ENCODE measurements around the gene METTL13. TPM values are rescaled to one million over a fixed set of nuclear protein-coding genes. Genes with fewer than 3 reads are reported as not detected.

The METTL13 gene
- total RNA-seq (2012; rRNA removed): 16.5 and 21.0 TPM in 2 replicates

- H3K4me2 ChIP-seq (ENCODE audit: low read length): peak within 1 kb of the TSS; percentile 96
- H3K27me3 ChIP-seq (ENCODE audit: control insufficient read depth, insufficient read depth, low read length): no peaks in the 10 kb centered on the region
- peak within 1 kb of the TSS; percentile 91 for H3K9ac ChIP-seq (ENCODE audit: low read depth, low read length)
- peaks cover 19% of the 10 kb centered on the region for H3K36me3 ChIP-seq (ENCODE audit: insufficient read depth, low read length)
- H3K4me3 ChIP-seq (ENCODE audit: low read length): peak within 1 kb of the TSS; percentile 88
- H3K9me3 ChIP-seq (replicated peaks; ENCODE audit: low read length): no peaks in the 10 kb centered on the region
- peaks cover 35% of the 10 kb centered on the region for H3K4me1 ChIP-seq (ENCODE audit: control insufficient read depth, insufficient read depth, low read length)
These were observed at the start of gene METTL13 for GRCh38 chr1:171781176-171781875. TSS of gene METTL13 (plus strand) at chr1:171781660. CDS start at chr1:171781968, 308 bp downstream.

- H3K4me1 ChIP-seq (ENCODE audit: control insufficient read depth, insufficient read depth, low read length): peaks cover 22% of the 10 kb centered on the region
- no peaks in the 10 kb centered on the region for H3K9me3 ChIP-seq (replicated peaks; ENCODE audit: low read length)
- H3K4me3 ChIP-seq (ENCODE audit: low read length): no peak overlapping the region
- no peak overlapping the region for H3K4me2 ChIP-seq (ENCODE audit: low read length)
- peaks cover 16% of the 10 kb centered on the region for H3K36me3 ChIP-seq (ENCODE audit: insufficient read depth, low read length)
- no peaks in the 10 kb centered on the region for H3K27me3 ChIP-seq (ENCODE audit: control insufficient read depth, insufficient read depth, low read length)
- no peak overlapping the region for H3K9ac ChIP-seq (ENCODE audit: low read depth, low read length)
These were observed 45.3 kb upstream of the METTL13 start for GRCh38 chr1:171736196-171736595.

- Histone ChIP-seq H3K36me3 (ENCODE audit: insufficient read depth, low read length) (peaks cover 16% of the 10 kb centered on the region), H3K9me3 (replicated peaks; ENCODE audit: low read length) (no peaks in the 10 kb centered on the region), H3K9ac (ENCODE audit: low read depth, low read length) (no peak overlapping the region), H3K27me3 (ENCODE audit: control insufficient read depth, insufficient read depth, low read length) (no peaks in the 10 kb centered on the region), H3K4me2 (ENCODE audit: low read length) (no peak overlapping the region), H3K4me1 (ENCODE audit: control insufficient read depth, insufficient read depth, low read length) (peaks cover 30% of the 10 kb centered on the region), H3K4me3 (ENCODE audit: low read length) (no peak overlapping the region)
These were observed 42.5 kb upstream of the METTL13 start for GRCh38 chr1:171738911-171739310.

- H3K4me3 ChIP-seq (ENCODE audit: low read length): peak overlapping the region; percentile 5
- peak overlapping the region; percentile 93 for H3K4me2 ChIP-seq (ENCODE audit: low read length)
- H3K27me3 ChIP-seq (ENCODE audit: control insufficient read depth, insufficient read depth, low read length): no peaks in the 10 kb centered on the region
- H3K9ac ChIP-seq (ENCODE audit: low read depth, low read length): no peak overlapping the region
- H3K36me3 ChIP-seq (ENCODE audit: insufficient read depth, low read length): peaks cover 16% of the 10 kb centered on the region
- H3K9me3 ChIP-seq (replicated peaks; ENCODE audit: low read length): no peaks in the 10 kb centered on the region
- peaks cover 33% of the 10 kb centered on the region for H3K4me1 ChIP-seq (ENCODE audit: control insufficient read depth, insufficient read depth, low read length)
These were observed 41.8 kb upstream of the METTL13 start for GRCh38 chr1:171739656-171740055.

GRCh38 chr1:171740356-171740863, 41.0 kb upstream of the METTL13 start:
- peak overlapping the region; percentile 93 for H3K4me2 ChIP-seq (ENCODE audit: low read length)
- peaks cover 33% of the 10 kb centered on the region for H3K4me1 ChIP-seq (ENCODE audit: control insufficient read depth, insufficient read depth, low read length)
- peaks cover 16% of the 10 kb centered on the region for H3K36me3 ChIP-seq (ENCODE audit: insufficient read depth, low read length)
- no peaks in the 10 kb centered on the region for H3K27me3 ChIP-seq (ENCODE audit: control insufficient read depth, insufficient read depth, low read length)
- H3K9me3 ChIP-seq (replicated peaks; ENCODE audit: low read length): no peaks in the 10 kb centered on the region
- H3K4me3 ChIP-seq (ENCODE audit: low read length): peak overlapping the region; percentile 98
- peak overlapping the region; percentile 97 for H3K9ac ChIP-seq (ENCODE audit: low read depth, low read length)

- H3K9me3 ChIP-seq (replicated peaks; ENCODE audit: low read length): no peaks in the 10 kb centered on the region
- H3K36me3 ChIP-seq (ENCODE audit: insufficient read depth, low read length): peaks cover 15% of the 10 kb centered on the region
- H3K4me3 ChIP-seq (ENCODE audit: low read length): peak overlapping the region; percentile 98
- peak overlapping the region; percentile 93 for H3K4me2 ChIP-seq (ENCODE audit: low read length)
- no peaks in the 10 kb centered on the region for H3K27me3 ChIP-seq (ENCODE audit: control insufficient read depth, insufficient read depth, low read length)
- H3K4me1 ChIP-seq (ENCODE audit: control insufficient read depth, insufficient read depth, low read length): peaks cover 33% of the 10 kb centered on the region
- peak overlapping the region; percentile 97 for H3K9ac ChIP-seq (ENCODE audit: low read depth, low read length)
These were observed 40.2 kb upstream of the METTL13 start for GRCh38 chr1:171740987-171741871.

- Histone ChIP-seq H3K4me3 (ENCODE audit: low read length) (peak within 1 kb of the TSS; percentile 98), H3K4me1 (ENCODE audit: control insufficient read depth, insufficient read depth, low read length) (peaks cover 33% of the 10 kb centered on the region), H3K27me3 (ENCODE audit: control insufficient read depth, insufficient read depth, low read length) (no peaks in the 10 kb centered on the region), H3K9ac (ENCODE audit: low read depth, low read length) (peak within 1 kb of the TSS; percentile 97), H3K36me3 (ENCODE audit: insufficient read depth, low read length) (peaks cover 7% of the 10 kb centered on the region), H3K4me2 (ENCODE audit: low read length) (peak within 1 kb of the TSS; percentile 93), H3K9me3 (replicated peaks; ENCODE audit: low read length) (no peaks in the 10 kb centered on the region)
These were observed 39.4 kb upstream of the METTL13 start, which contains the start of gene VAMP4 for GRCh38 chr1:171741872-171742576. TSS of gene VAMP4 (minus strand) at chr1:171742065. CDS start at chr1:171738414, 3,651 bp downstream.

GRCh38 chr1:171742577-171742922, 38.9 kb upstream of the METTL13 start:
- H3K36me3 ChIP-seq (ENCODE audit: insufficient read depth, low read length): peaks cover 3% of the 10 kb centered on the region
- peak overlapping the region; percentile 98 for H3K4me3 ChIP-seq (ENCODE audit: low read length)
- no peaks in the 10 kb centered on the region for H3K27me3 ChIP-seq (ENCODE audit: control insufficient read depth, insufficient read depth, low read length)
- peak overlapping the region; percentile 93 for H3K4me2 ChIP-seq (ENCODE audit: low read length)
- H3K9me3 ChIP-seq (replicated peaks; ENCODE audit: low read length): no peaks in the 10 kb centered on the region
- peak overlapping the region; percentile 97 for H3K9ac ChIP-seq (ENCODE audit: low read depth, low read length)
- H3K4me1 ChIP-seq (ENCODE audit: control insufficient read depth, insufficient read depth, low read length): peaks cover 33% of the 10 kb centered on the region

GRCh38 chr1:171743081-171743870, 38.2 kb upstream of the METTL13 start:
- Histone ChIP-seq H3K9me3 (replicated peaks; ENCODE audit: low read length) (no peaks in the 10 kb centered on the region), H3K4me1 (ENCODE audit: control insufficient read depth, insufficient read depth, low read length) (peaks cover 33% of the 10 kb centered on the region), H3K27me3 (ENCODE audit: control insufficient read depth, insufficient read depth, low read length) (no peaks in the 10 kb centered on the region), H3K4me3 (ENCODE audit: low read length) (peak overlapping the region; percentile 98), H3K36me3 (ENCODE audit: insufficient read depth, low read length) (no peaks in the 10 kb centered on the region), H3K4me2 (ENCODE audit: low read length) (peak overlapping the region; percentile 93), H3K9ac (ENCODE audit: low read depth, low read length) (peak overlapping the region; percentile 97)

GRCh38 chr1:171744986-171745385, 36.5 kb upstream of the METTL13 start:
- Histone ChIP-seq H3K4me3 (ENCODE audit: low read length) (no peak overlapping the region), H3K4me1 (ENCODE audit: control insufficient read depth, insufficient read depth, low read length) (peaks cover 21% of the 10 kb centered on the region), H3K9me3 (replicated peaks; ENCODE audit: low read length) (no peaks in the 10 kb centered on the region), H3K4me2 (ENCODE audit: low read length) (no peak overlapping the region), H3K27me3 (ENCODE audit: control insufficient read depth, insufficient read depth, low read length) (no peaks in the 10 kb centered on the region), H3K36me3 (ENCODE audit: insufficient read depth, low read length) (no peaks in the 10 kb centered on the region), H3K9ac (ENCODE audit: low read depth, low read length) (no peak overlapping the region)
